Aorta (tissue), 5 donors: ENCODE data around the gene CRMP1. TPM values are rescaled to one million over a fixed set of nuclear protein-coding genes. Genes with fewer than 3 reads are reported as not detected.
A peak's percentile ranks its signal among the peaks of the same experiment; 100 is the strongest.

Experiments used
- ATAC-seq: fragments of 200-7000 bp; cut with Tn5 transposase; one replicate; pipeline ENCODE4 v1.9.1; 2022; ENCODE audit warnings: moderate library complexity; ENCODE audit not compliant: low FRiP score
- DNase-seq, 2 donors: peaks; one replicate each; pipeline ENCODE4 v3.0.0-alpha.2; 2020
- H3K27ac ChIP-seq, 2 donors: one replicate each; pipeline ENCODE4 v1.5.1; 2013; ENCODE audit warnings: low read length in 2 of 2, mild to moderate bottlenecking in 2 of 2, moderate library complexity in 2 of 2, control low read depth in 1 of 2, inconsistent platforms in 1 of 2, low read depth in 1 of 2
- H3K27me3 ChIP-seq, 2 donors: one replicate each; pipeline ENCODE4 v1.6.1; 2013; ENCODE audit warnings: control low read depth in 1 of 2, low read length in 1 of 2, mild to moderate bottlenecking in 1 of 2, moderate library complexity in 1 of 2; ENCODE audit not compliant: insufficient read depth in 2 of 2, control insufficient read depth in 1 of 2
- H3K36me3 ChIP-seq, 2 donors: one replicate each; pipeline ENCODE4 v1.6.1; 2013; ENCODE audit warnings: control low read depth in 1 of 2, low read length in 1 of 2, mild to moderate bottlenecking in 1 of 2; ENCODE audit not compliant: insufficient read depth in 2 of 2, control insufficient read depth in 1 of 2
- H3K4me1 ChIP-seq, 2 donors: one replicate each; pipeline ENCODE4 v1.6.1; 2013; ENCODE audit warnings: low read length in 2 of 2, control low read depth in 1 of 2, mild to moderate bottlenecking in 1 of 2, moderate library complexity in 1 of 2; ENCODE audit not compliant: insufficient read depth in 2 of 2, control insufficient read depth in 1 of 2
- H3K4me3 ChIP-seq, 2 donors: one replicate each; pipeline ENCODE4 v1.5.1; 2013; ENCODE audit warnings: low read length in 2 of 2, control low read depth in 1 of 2, mild to moderate bottlenecking in 1 of 2
- H3K9me3 ChIP-seq: one replicate; pipeline ENCODE4 v1.6.1; 2013; ENCODE audit warnings: mild to moderate bottlenecking, low read length; ENCODE audit not compliant: control insufficient read depth
- WGBS, 2 donors: extraction: QIAGEN DNeasy Blood & Tissue Kit; methylation state at CpG; one replicate each; pipeline ENCODE4 v1.1.7; 2013; 5-methylcytosine and 5-hydroxymethylcytosine counted together
- intact Hi-C, 2 donors: fragments of 100-400 bp; cut with DNase I; formaldehyde crosslinking; loops; one replicate each; pipeline versions ENCODE4 v1.14.2 to v1.15.0; 2022
- polyA plus RNA-seq, 2 donors: library from polyadenylated mRNA; stranded (reverse); fragments of 200-250 nt; gene quantifications; one replicate each; pipeline ENCODE4 v1.2.3, GENCODE V29; 2013
- total RNA-seq, 2 donors: library from RNA; stranded (reverse); fragmentation: NEBNext Ultra II Directional; extraction: Animal tissue kit (Norgen Biotek cat#: 25700); gene quantifications; one replicate each; pipeline ENCODE4 v1.2.1, GENCODE V29; 2021
- donor health status: healthy with polysubstance abuse.
- donor health status: Bipolar disorder and iron deficiency.
- donor health status: DM: no; HTN: no; CAD: no.
- donor health status: DM: no; HTN: no; CAD: no.
- donor health status: DM: yes; HTN: yes; CAD: no.

CRMP1 gene
- total and polyA plus RNA-seq, 4 donors: 0.05 to 2.0 (median 0.58) TPM; not detected in 1

GRCh38 chr4:5887361-5888221 is 5.3 kb downstream of the CRMP1 start:
- intact Hi-C loops: no loop called here
- Histone ChIP-seq H3K9me3 (no peaks in the 10 kb centered on the region), H3K4me3 (peak overlapping the region; percentile 20 to 46), H3K27ac (no peak overlapping the region), H3K4me1 (no peaks in the 10 kb centered on the region), H3K36me3 (no peaks in the 10 kb centered on the region), H3K27me3 (no peaks in the 10 kb centered on the region)
- DNase-seq (no peak), ATAC-seq (no peak)
- WGBS, 2 donors: 1% methylated on average over 43 to 70 of the region's 70 CpGs

- intact Hi-C loops: no loop called here
- H3K36me3 ChIP-seq: no peaks in the 10 kb centered on the region
- WGBS, 2 donors: 38 to 39% methylated on average over 8 of the region's 8 CpGs
- no peak overlapping the region for H3K4me3 ChIP-seq
- H3K27me3 ChIP-seq: no peaks in the 10 kb centered on the region
- no peaks in the 10 kb centered on the region for H3K9me3 ChIP-seq
- DNase-seq (no peak), ATAC-seq (no peak)
- no peaks in the 10 kb centered on the region for H3K4me1 ChIP-seq
- no peak overlapping the region for H3K27ac ChIP-seq
Observed at GRCh38 chr4:5887011-5887360, 5.9 kb downstream of the CRMP1 start.

- peaks cover 1% of the 10 kb centered on the region for H3K9me3 ChIP-seq
- intact Hi-C loops: no loop called here
- DNase-seq (no peak), ATAC-seq (no peak)
- no peak overlapping the region for H3K27ac ChIP-seq
- no peak overlapping the region for H3K4me3 ChIP-seq
- no peaks in the 10 kb centered on the region for H3K4me1 ChIP-seq
- 61 to 73% methylated on average over 3 of the region's 3 CpGs for whole genome bisulfite sequencing, 2 donors
- H3K27me3 ChIP-seq: no peaks in the 10 kb centered on the region
- no peaks in the 10 kb centered on the region for H3K36me3 ChIP-seq
Observed at GRCh38 chr4:5885733-5886132, 7.2 kb downstream of the CRMP1 start.

GRCh38 chr4:5884796-5885195 is 8.1 kb downstream of the CRMP1 start:
- H3K27me3 ChIP-seq: peaks cover 0 to 2% of the 10 kb centered on the region in 2 donors
- no peaks in the 10 kb centered on the region for H3K4me1 ChIP-seq
- peaks cover 4% of the 10 kb centered on the region for H3K9me3 ChIP-seq
- 63 to 70% methylated on average over 7 of the region's 7 CpGs for WGBS, 2 donors
- intact Hi-C loops: no loop called here
- no peak overlapping the region for H3K4me3 ChIP-seq
- DNase-seq (no peak), ATAC-seq (no peak)
- H3K36me3 ChIP-seq: no peaks in the 10 kb centered on the region
- H3K27ac ChIP-seq: no peak overlapping the region

GRCh38 chr4:5883916-5884315 is 9.0 kb downstream of the CRMP1 start:
- DNase-seq (no peak), ATAC-seq (no peak)
- intact Hi-C loops: no loop called here
- WGBS, 2 donors: 66 to 79% methylated on average over 1 of the region's 1 CpG
- Histone ChIP-seq H3K27ac (no peak overlapping the region), H3K27me3 (peaks cover 0 to 5% of the 10 kb centered on the region in 2 donors), H3K4me1 (no peaks in the 10 kb centered on the region), H3K36me3 (no peaks in the 10 kb centered on the region), H3K9me3 (peaks cover 7% of the 10 kb centered on the region), H3K4me3 (no peak overlapping the region)

- intact Hi-C loops: no loop called here
- Histone ChIP-seq H3K36me3 (no peaks in the 10 kb centered on the region), H3K9me3 (peaks cover 7% of the 10 kb centered on the region), H3K4me3 (no peak overlapping the region), H3K27ac (no peak overlapping the region), H3K4me1 (no peaks in the 10 kb centered on the region), H3K27me3 (peaks cover 0 to 6% of the 10 kb centered on the region in 2 donors)
- no peak for DNase-seq
- ATAC-seq: no peak
- WGBS, 2 donors: 88 to 90% methylated on average over 3 of the region's 3 CpGs
Observed at GRCh38 chr4:5882947-5883346, 9.9 kb downstream of the CRMP1 start.

- no peak for ATAC-seq
Observed at GRCh38 chr4:5881340-5881739, 11.5 kb downstream of the CRMP1 start.

GRCh38 chr4:5878359-5878758 is 14.5 kb downstream of the CRMP1 start:
- H3K36me3 ChIP-seq: no peaks in the 10 kb centered on the region
- no peaks in the 10 kb centered on the region for H3K4me1 ChIP-seq
- no peak overlapping the region for H3K4me3 ChIP-seq
- ATAC-seq: no peak
- DNase-seq: no peak
- intact Hi-C loops: no loop called here
- peaks cover 0 to 7% of the 10 kb centered on the region in 2 donors for H3K27me3 ChIP-seq
- peaks cover 8% of the 10 kb centered on the region for H3K9me3 ChIP-seq
- 82 to 85% methylated on average over 6 of the region's 6 CpGs for WGBS, 2 donors
- H3K27ac ChIP-seq: no peak overlapping the region

More at GRCh38 chr4:5881340-5881739, 11.5 kb downstream of the CRMP1 start:
- DNase-seq: no peak
- Histone ChIP-seq H3K9me3 (peaks cover 8% of the 10 kb centered on the region), H3K4me3 (no peak overlapping the region), H3K27ac (no peak overlapping the region), H3K4me1 (no peaks in the 10 kb centered on the region), H3K27me3 (peaks cover 0 to 7% of the 10 kb centered on the region in 2 donors), H3K36me3 (no peaks in the 10 kb centered on the region)
- WGBS, 2 donors: 7 to 13% methylated on average over 4 of the region's 4 CpGs
- intact Hi-C loops: no loop called here

- Histone ChIP-seq H3K27me3 (peaks cover 0 to 7% of the 10 kb centered on the region in 2 donors), H3K4me1 (no peaks in the 10 kb centered on the region), H3K36me3 (no peaks in the 10 kb centered on the region), H3K4me3 (no peak overlapping the region), H3K9me3 (peaks cover 14% of the 10 kb centered on the region), H3K27ac (no peak overlapping the region)
- ATAC-seq: no peak
- WGBS, 2 donors: 71 to 73% methylated on average over 9 of the region's 9 CpGs
- no peak for DNase-seq
- intact Hi-C loops: no loop called here
Observed at GRCh38 chr4:5877392-5877791, 15.5 kb downstream of the CRMP1 start.
